ENCODE data around the gene THRB.

The THRB gene

GRCh38 chr3:24497942-24498341 is 3.3 kb upstream of the THRB start:
- FAIRE-seq (no peak), DNase-seq (ENCODE audit: insufficient read length, low spot score) (no peak)
- no peak for TF ChIP-seq CTCF (IDR thresholded peaks at IDR 0.05; ENCODE audit: insufficient read depth, missing control alignments)

DNA sequence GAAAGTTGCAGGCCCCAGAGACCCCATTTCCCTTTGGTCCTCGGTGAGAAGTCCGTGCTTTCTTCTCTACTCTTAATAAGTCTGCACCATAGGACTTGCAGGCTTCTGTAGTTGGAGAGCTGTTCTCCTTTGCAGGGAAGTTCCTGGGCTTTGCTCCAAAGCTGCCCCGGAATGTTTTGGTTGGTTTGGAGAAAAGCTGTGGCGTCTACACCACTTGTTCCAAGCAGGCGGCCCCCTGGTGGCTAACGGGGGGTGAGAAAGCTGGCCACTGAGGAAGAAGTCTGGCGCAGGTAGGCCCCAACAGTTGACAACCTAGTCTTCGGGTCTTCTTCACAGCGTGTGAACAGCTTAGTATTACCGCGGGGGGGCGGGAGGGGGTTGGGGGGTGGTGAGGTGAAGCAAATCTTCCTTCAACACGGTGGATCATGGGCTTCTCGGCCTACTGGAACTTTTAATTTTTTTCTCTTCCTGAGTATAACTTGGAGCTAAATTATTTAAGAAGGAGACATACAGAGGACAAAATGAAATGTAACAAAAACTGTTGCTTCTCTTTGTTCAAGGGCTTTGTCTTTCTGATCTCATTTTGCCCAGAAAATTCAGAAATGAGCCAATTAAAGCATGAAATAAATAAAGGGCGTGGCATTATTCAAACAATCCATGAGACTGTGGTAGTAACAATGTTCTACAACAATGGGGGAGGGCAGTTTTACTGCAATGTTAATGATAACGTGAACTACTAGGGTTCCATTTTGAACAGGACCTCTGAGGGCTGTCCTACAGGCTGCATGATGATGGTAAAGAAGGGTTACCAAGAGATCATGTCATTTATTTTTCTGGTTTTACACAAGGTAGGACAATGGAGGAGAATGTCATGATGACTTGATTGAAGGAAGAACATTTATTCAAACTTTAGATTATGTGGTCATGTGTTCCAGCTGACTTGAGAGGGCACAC is 2.2 kb upstream of the THRB start:
- peak; percentile 65 for TF ChIP-seq CTCF (IDR thresholded peaks at IDR 0.05; ENCODE audit: insufficient read depth, missing control alignments)
- no peak for FAIRE-seq
- DNase-seq (ENCODE audit: insufficient read length, low spot score), result no peak

GRCh38 chr3:24495326-24495994 is 810 bp upstream of the THRB start:
- no peak for TF ChIP-seq CTCF (IDR thresholded peaks at IDR 0.05; ENCODE audit: insufficient read depth, missing control alignments)
- no peak for FAIRE-seq
- no peak for DNase-seq (ENCODE audit: insufficient read length, low spot score)

DNA sequence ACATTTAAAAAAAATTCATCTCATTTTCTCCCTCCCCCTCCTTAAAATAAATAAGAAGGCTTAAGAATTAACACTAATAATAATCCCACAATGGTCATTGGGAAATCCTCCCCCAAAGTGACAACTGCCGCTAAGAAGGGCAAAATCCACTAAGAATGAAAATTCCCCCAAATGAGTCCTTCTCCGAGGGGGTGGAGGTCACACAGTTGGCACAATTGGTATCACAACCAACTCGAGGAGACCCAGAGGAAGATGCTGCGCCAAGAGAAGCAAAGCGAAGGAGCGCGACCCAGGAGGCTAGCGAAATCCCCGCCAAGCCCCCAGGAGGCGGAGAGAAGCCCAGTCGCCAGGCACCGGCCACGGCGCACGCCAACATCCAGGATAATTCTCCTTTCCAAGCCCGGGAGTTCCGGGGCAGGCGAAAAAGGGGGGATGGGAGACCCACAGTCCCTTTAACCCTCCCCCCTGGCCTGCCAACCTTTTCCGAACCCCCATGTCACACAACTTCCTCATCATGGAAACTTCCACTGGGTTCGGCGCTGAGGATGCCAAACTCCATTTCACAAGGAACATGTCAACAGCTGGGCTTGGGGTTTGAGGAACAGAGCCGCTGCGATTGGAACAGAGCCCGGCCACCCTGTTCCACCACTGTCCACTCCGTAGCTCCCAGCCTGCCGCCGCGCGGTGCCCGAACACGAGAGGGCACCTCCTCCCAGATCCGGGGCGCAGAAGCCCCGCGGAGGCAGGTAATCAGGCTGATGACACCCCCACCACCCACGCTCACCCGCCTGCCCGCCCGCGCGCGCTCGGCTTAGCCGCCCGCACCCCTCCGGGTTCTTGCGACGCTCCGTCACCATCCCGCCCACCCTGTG is 668 bp downstream of the THRB start:
- FAIRE-seq (no peak), DNase-seq (ENCODE audit: insufficient read length, low spot score) (no peak)
- TF ChIP-seq CTCF (IDR thresholded peaks at IDR 0.05; ENCODE audit: insufficient read depth, missing control alignments), result no peak

DNA sequence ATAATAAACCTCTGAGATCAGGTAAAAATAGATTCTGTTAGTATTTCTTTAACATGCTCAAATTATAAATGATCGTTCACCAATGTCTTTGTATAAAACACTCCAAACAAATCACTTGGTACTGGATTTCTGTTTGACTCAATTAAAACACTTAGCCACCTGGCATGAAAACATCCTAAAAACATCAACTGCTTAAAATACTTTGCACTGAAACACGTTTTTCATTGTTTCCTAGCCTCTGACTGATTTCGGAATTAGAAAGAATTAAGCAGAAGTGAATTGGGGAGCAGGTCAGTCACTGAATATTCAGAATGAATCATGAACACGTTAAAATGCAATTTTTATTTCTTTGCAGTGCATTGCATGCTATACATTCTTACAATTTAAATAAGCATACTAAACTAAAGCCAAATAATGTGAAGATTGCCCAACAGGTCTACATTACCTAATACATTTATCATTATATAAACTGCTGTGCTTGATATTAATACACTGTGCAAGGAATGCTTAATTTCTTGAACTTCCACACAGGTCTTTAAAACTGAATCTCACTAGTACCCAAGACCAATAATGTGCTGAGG is 1.6 kb downstream of the THRB start:
- TF ChIP-seq CTCF (IDR thresholded peaks at IDR 0.05; ENCODE audit: insufficient read depth, missing control alignments), result no peak
- DNase-seq (ENCODE audit: insufficient read length, low spot score) (no peak), FAIRE-seq (no peak)

- DNase-seq (ENCODE audit: insufficient read length, low spot score) (no peak), FAIRE-seq (no peak)
- TF ChIP-seq CTCF (IDR thresholded peaks at IDR 0.05; ENCODE audit: insufficient read depth, missing control alignments), result no peak
These were observed 4.5 kb downstream of the THRB start for GRCh38 chr3:24490151-24490550.

All from D721Med (cell line).